Upper lobe of left lung (tissue), 6 donors: ENCODE measurements around the gene PTPRN2. TPM values are rescaled to one million over a fixed set of nuclear protein-coding genes. Genes with fewer than 3 reads are reported as not detected.
A peak's percentile ranks its signal among the peaks of the same experiment; 100 is the strongest.
"Not testable (repeated sequence)": the region's sequence is repeated elsewhere in the genome, so short reads cannot be mapped to it uniquely, and the experiment has no call there.

Experiments
- ATAC-seq, 2 donors: fragments of 200-7000 bp; cut with Tn5 transposase; one replicate each; pipeline ENCODE4 v1.9.1; 2022; ENCODE audit warnings: mild to moderate bottlenecking in 2 of 2, moderate library complexity in 2 of 2; ENCODE audit not compliant: low FRiP score in 2 of 2
- DNase-seq, 2 donors: peaks; one replicate each; pipeline ENCODE4 v3.0.0-alpha.2; 2019 to 2020
- H3K27ac ChIP-seq, 4 donors: fragments of 200-600 bp; sonication (generic); one replicate each; pipeline ENCODE4 v1.5.1; 2016 to 2019
- H3K27me3 ChIP-seq, 4 donors: fragments of 200-600 bp; sonication (generic); one replicate each; pipeline ENCODE4 v1.5.1; 2017 to 2019
- H3K36me3 ChIP-seq, 4 donors: fragments of 200-600 bp; sonication (generic); one replicate each; pipeline ENCODE4 v1.5.1; 2016 to 2019
- H3K4me1 ChIP-seq, 4 donors: fragments of 200-600 bp; sonication (generic); one replicate each; pipeline ENCODE4 v1.5.1; 2018 to 2019
- H3K4me3 ChIP-seq, 4 donors: fragments of 200-600 bp; sonication (generic); one replicate each; pipeline ENCODE4 v1.5.1; 2017 to 2019; ENCODE audit warnings: mild to moderate bottlenecking in 2 of 4, moderate library complexity in 1 of 4
- H3K9me3 ChIP-seq, 4 donors: fragments of 200-600 bp; sonication (generic); one replicate each; pipeline ENCODE4 v1.5.1; 2018 to 2019
- CTCF ChIP-seq, 6 experiments: fragments of 450-650 bp in 4 of 6; fragments of 200-600 bp in 2 of 6; sonication (generic) in 2 of 6; IDR thresholded peaks; one replicate each; pipeline ENCODE4 v1.5.1; 2016 to 2019; ENCODE audit warnings: antibody characterized with exemption in 6 of 6
- EP300 ChIP-seq, 4 donors: sonication (generic); formaldehyde crosslinking; IDR thresholded peaks; one replicate each; pipeline ENCODE4 v1.5.1; 2017; ENCODE audit warnings: antibody characterized with exemption in 4 of 4, control low read depth in 2 of 4
- POLR2A ChIP-seq, 4 donors: fragments of 450-650 bp; IDR thresholded peaks; one replicate each; pipeline ENCODE4 v1.5.1; 2016 to 2017; ENCODE audit warnings: antibody characterized with exemption in 4 of 4, mild to moderate bottlenecking in 2 of 4
- POLR2AphosphoS5 ChIP-seq, 2 donors: sonication (generic); formaldehyde crosslinking; IDR thresholded peaks; one replicate each; pipeline ENCODE4 v1.5.1; 2017; ENCODE audit warnings: antibody characterized with exemption in 2 of 2
- WGBS, 2 donors: methylation state at CpG; one replicate each; pipeline ENCODE4 v1.1.5; 2017 to 2018; 5-methylcytosine and 5-hydroxymethylcytosine counted together
- total RNA-seq, 6 donors: library from RNA; depleted of rRNA in 4 of 6; stranded (reverse); fragments of >200 nt in 4 of 6; gene quantifications; one replicate each; pipeline versions ENCODE4 v1.1.0 to v1.2.1, GENCODE V29; 2016 to 2021
- donor health status: DM: no; HTN: no; CAD: no; lungs with moderate emphysema.
- donor health status: DM: no; HTN: yes; CAD: no; lungs with severe emphysema.

PTPRN2 gene
- total RNA-seq, 6 donors from 2014 or later: 3.3 to 7.9 (median 5.2) TPM

GRCh38 chr7:158428131-158428836 lies 159.3 kb downstream of the PTPRN2 start:
- Histone ChIP-seq H3K4me3 (no peak overlapping the region), H3K27ac (no peak overlapping the region), H3K36me3 (no peaks in the 10 kb centered on the region), H3K27me3 (no peaks in the 10 kb centered on the region), H3K4me1 (peaks cover 0 to 12% (median 5%) of the 10 kb centered on the region in 4 donors), H3K9me3 (no peaks in the 10 kb centered on the region)
- ATAC-seq (no peak), DNase-seq (no peak)
- TF ChIP-seq CTCF (IDR thresholded peaks at IDR 0.05): no peak
- no peak for TF ChIP-seq EP300 (IDR thresholded peaks at IDR 0.05)
- 84 to 91% methylated on average over 26 of the region's 26 CpGs for WGBS, 2 donors

GRCh38 chr7:158425676-158426075 lies 161.9 kb downstream of the PTPRN2 start:
- not testable (repeated sequence) for H3K9me3 ChIP-seq, H3K4me3 ChIP-seq, ATAC-seq, H3K27ac ChIP-seq, H3K36me3 ChIP-seq, H3K4me1 ChIP-seq, H3K27me3 ChIP-seq
- DNase-seq: peak in 1 of 2 donors; percentile 63
- 91 to 94% methylated on average over 19 to 38 of the region's 42 CpGs for WGBS, 2 donors

GRCh38 chr7:158424531-158424930 lies 163.1 kb downstream of the PTPRN2 start:
- no peak for TF ChIP-seq CTCF (IDR thresholded peaks at IDR 0.05)
- no peak for TF ChIP-seq POLR2A (IDR thresholded peaks at IDR 0.05)
- no peak for TF ChIP-seq EP300 (IDR thresholded peaks at IDR 0.05)
- no peak for TF ChIP-seq POLR2AphosphoS5 (IDR thresholded peaks at IDR 0.05)
- H3K4me1 ChIP-seq: no peaks in the 10 kb centered on the region
- no peaks in the 10 kb centered on the region for H3K27me3 ChIP-seq
- H3K27ac ChIP-seq: no peak overlapping the region
- 89 to 92% methylated on average over 15 to 19 of the region's 19 CpGs for WGBS, 2 donors
- DNase-seq (peak in 1 of 2 donors; percentile 17), ATAC-seq (no peak)
- no peak overlapping the region for H3K4me3 ChIP-seq
- no peaks in the 10 kb centered on the region for H3K36me3 ChIP-seq
- no peaks in the 10 kb centered on the region for H3K9me3 ChIP-seq

- no peak for TF ChIP-seq POLR2AphosphoS5 (IDR thresholded peaks at IDR 0.05)
- no peak for TF ChIP-seq EP300 (IDR thresholded peaks at IDR 0.05)
- TF ChIP-seq CTCF (IDR thresholded peaks at IDR 0.05): no peak
- no peak for TF ChIP-seq POLR2A (IDR thresholded peaks at IDR 0.05)
- no peaks in the 10 kb centered on the region for H3K9me3 ChIP-seq
- H3K36me3 ChIP-seq: no peaks in the 10 kb centered on the region
- ATAC-seq: no peak
- H3K4me1 ChIP-seq: no peaks in the 10 kb centered on the region
- DNase-seq: peak in 1 of 2 donors; percentile 18
- H3K4me3 ChIP-seq: no peak overlapping the region
- no peak overlapping the region for H3K27ac ChIP-seq
- WGBS, 2 donors: 92 to 93% methylated on average over 23 of the region's 23 CpGs
- H3K27me3 ChIP-seq: no peaks in the 10 kb centered on the region
These were observed 163.6 kb downstream of the PTPRN2 start for GRCh38 chr7:158424011-158424410.

GRCh38 chr7:158422887-158423560 lies 164.6 kb downstream of the PTPRN2 start:
- DNase-seq (no peak), ATAC-seq (peak in 1 of 2 donors; percentile 19)
- TF ChIP-seq POLR2A (IDR thresholded peaks at IDR 0.05) (no peak), EP300 (IDR thresholded peaks at IDR 0.05) (no peak), CTCF (IDR thresholded peaks at IDR 0.05) (no peak), POLR2AphosphoS5 (IDR thresholded peaks at IDR 0.05) (no peak)
- no peaks in the 10 kb centered on the region for H3K36me3 ChIP-seq
- H3K9me3 ChIP-seq: no peaks in the 10 kb centered on the region
- no peak overlapping the region for H3K4me3 ChIP-seq
- no peak overlapping the region for H3K27ac ChIP-seq
- 62 to 73% methylated on average over 14 to 15 of the region's 15 CpGs for WGBS, 2 donors
- no peaks in the 10 kb centered on the region for H3K27me3 ChIP-seq
- H3K4me1 ChIP-seq: no peaks in the 10 kb centered on the region
